ENCODE results near the gene OIP5. TPM values are rescaled to one million over a fixed set of nuclear protein-coding genes. Genes with fewer than 3 reads are reported as not detected.
"Not testable (repeated sequence)": the region's sequence is repeated elsewhere in the genome, so short reads cannot be mapped to it uniquely, and the experiment has no call there.

Gene OIP5
- polyA plus RNA-seq, 3 donors: 0.05 to 0.28 (median 0.22) TPM

- Histone ChIP-seq H4K20me1 (ENCODE audit: insufficient read depth, low read length) (no peaks in the 10 kb centered on the region), H3K4me2 (replicated peaks; ENCODE audit: extremely low read depth, low read length, poor library complexity, severe bottlenecking) (no peak overlapping the region), H3K79me2 (ENCODE audit: insufficient read depth, low read length) (no peaks in the 10 kb centered on the region), H3K27me3 (ENCODE audit: control insufficient read depth in 2 of 2, insufficient read depth in 2 of 2, low read length in 2 of 2) (no peaks in the 10 kb centered on the region), H3K4me1 (ENCODE audit: control insufficient read depth in 1 of 2, insufficient read depth in 2 of 2, low read length in 2 of 2) (peaks cover 0 to 8% of the 10 kb centered on the region in 2 donors), H3K9me3 (replicated peaks in 1 of 2; ENCODE audit: control insufficient read depth in 1 of 2, insufficient read depth in 1 of 2, low read length in 2 of 2) (no peaks in the 10 kb centered on the region), H2AFZ (ENCODE audit: insufficient read depth, low read depth, low read length, poor library complexity, severe bottlenecking) (no peak overlapping the region), H3K27ac (ENCODE audit: low read depth in 1 of 2, low read length in 2 of 2) (no peak overlapping the region), H3K36me3 (replicated peaks in 1 of 2; ENCODE audit: control insufficient read depth in 1 of 2, insufficient read depth in 2 of 2, low read length in 2 of 2) (peaks cover 19 to 42% of the 10 kb centered on the region in 2 donors), H3K9ac (ENCODE audit: insufficient read depth, low read length, poor library complexity, severe bottlenecking) (no peak overlapping the region), H3K4me3 (replicated peaks in 1 of 3; ENCODE audit: low read depth in 2 of 3, low read length in 3 of 3) (no peak overlapping the region)
- Mint-ChIP-seq H3K4me3 (no peak overlapping the region), H3K27me3 (ENCODE audit: low read depth in 3 of 3) (no peaks in the 10 kb centered on the region), H3K4me1 (peaks cover 11% of the 10 kb centered on the region), H3K36me3 (peaks cover 23 to 31% of the 10 kb centered on the region in 2 donors), H3K27ac (peak overlapping the region in 1 of 7 donors; percentile 36), H3K9me3 (no peaks in the 10 kb centered on the region)
- intact Hi-C loops (cut with micrococcal nuclease): no loop called here
- TF ChIP-seq CTCF (IDR thresholded peaks at IDR 0.05): no peak
- 71% methylated on average over 1 of the region's 3 CpGs for WGBS (ENCODE audit: insufficient coverage)
- DNase-seq: no peak
Measured at GRCh38 chr15:41304149-41304770, 28.1 kb downstream of the OIP5 start.

GRCh38 chr15:41301587-41301986 lies 30.8 kb downstream of the OIP5 start:
- Histone ChIP-seq H3K9me3 (replicated peaks in 1 of 2; ENCODE audit: control insufficient read depth in 1 of 2, insufficient read depth in 1 of 2, low read length in 2 of 2) (no peaks in the 10 kb centered on the region), H3K4me3 (replicated peaks in 1 of 3; ENCODE audit: low read depth in 2 of 3, low read length in 3 of 3) (no peak overlapping the region), H4K20me1 (ENCODE audit: insufficient read depth, low read length) (no peaks in the 10 kb centered on the region), H3K79me2 (ENCODE audit: insufficient read depth, low read length) (peaks cover 2% of the 10 kb centered on the region), H3K27ac (ENCODE audit: low read depth in 1 of 2, low read length in 2 of 2) (no peak overlapping the region), H3K36me3 (replicated peaks in 1 of 2; ENCODE audit: control insufficient read depth in 1 of 2, insufficient read depth in 2 of 2, low read length in 2 of 2) (peaks cover 33 to 57% of the 10 kb centered on the region in 2 donors), H3K4me1 (ENCODE audit: control insufficient read depth in 1 of 2, insufficient read depth in 2 of 2, low read length in 2 of 2) (peaks cover 0 to 8% of the 10 kb centered on the region in 2 donors), H2AFZ (ENCODE audit: insufficient read depth, low read depth, low read length, poor library complexity, severe bottlenecking) (no peak overlapping the region), H3K27me3 (ENCODE audit: control insufficient read depth in 2 of 2, insufficient read depth in 2 of 2, low read length in 2 of 2) (no peaks in the 10 kb centered on the region), H3K4me2 (replicated peaks; ENCODE audit: extremely low read depth, low read length, poor library complexity, severe bottlenecking) (no peak overlapping the region), H3K9ac (ENCODE audit: insufficient read depth, low read length, poor library complexity, severe bottlenecking) (no peak overlapping the region)
- H3K27me3 Mint-ChIP-seq (ENCODE audit: low read depth in 3 of 3): no peaks in the 10 kb centered on the region
- DNase-seq: no peak
- H3K27ac Mint-ChIP-seq: no peak overlapping the region
- WGBS (ENCODE audit: insufficient coverage): no CpG with 5 or more reads among the region's 1 CpG
- TF ChIP-seq CTCF (IDR thresholded peaks at IDR 0.05): no peak
- intact Hi-C loops (cut with micrococcal nuclease): no loop called here
- no peaks in the 10 kb centered on the region for H3K9me3 Mint-ChIP-seq
- peaks cover 30 to 50% of the 10 kb centered on the region in 2 donors for H3K36me3 Mint-ChIP-seq
- H3K4me3 Mint-ChIP-seq: no peak overlapping the region
- peaks cover 11% of the 10 kb centered on the region for H3K4me1 Mint-ChIP-seq

DNA sequence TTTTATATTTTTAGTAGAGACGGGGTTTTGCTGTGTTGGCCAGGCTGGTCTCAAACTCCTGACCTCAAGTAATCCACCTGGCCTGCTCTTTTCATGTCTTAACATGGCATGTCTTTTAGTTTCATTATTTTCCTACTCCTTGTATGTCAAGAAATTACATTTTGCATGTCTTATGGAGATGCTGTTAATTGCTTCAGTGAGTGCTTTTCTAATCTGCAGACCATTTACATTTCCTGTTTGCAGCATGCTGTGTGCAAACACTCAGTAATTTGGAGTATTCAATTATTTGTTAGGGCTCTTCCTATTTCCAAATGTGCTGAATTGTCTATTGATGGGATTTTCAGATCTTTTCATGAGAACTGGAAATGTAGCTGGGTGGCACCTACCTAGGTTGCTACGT lies 31.3 kb downstream of the OIP5 start:
- H2AFZ ChIP-seq (ENCODE audit: insufficient read depth, low read depth, low read length, poor library complexity, severe bottlenecking); H3K9me3 ChIP-seq (replicated peaks in 1 of 2; ENCODE audit: control insufficient read depth in 1 of 2, insufficient read depth in 1 of 2, low read length in 2 of 2); H3K4me3 Mint-ChIP-seq; H4K20me1 ChIP-seq (ENCODE audit: insufficient read depth, low read length); H3K4me3 ChIP-seq (replicated peaks in 1 of 3; ENCODE audit: low read depth in 2 of 3, low read length in 3 of 3); H3K27me3 ChIP-seq (ENCODE audit: control insufficient read depth in 2 of 2, insufficient read depth in 2 of 2, low read length in 2 of 2); H3K4me2 ChIP-seq (replicated peaks; ENCODE audit: extremely low read depth, low read length, poor library complexity, severe bottlenecking); intact Hi-C loops (cut with micrococcal nuclease); H3K4me1 ChIP-seq (ENCODE audit: control insufficient read depth in 1 of 2, insufficient read depth in 2 of 2, low read length in 2 of 2); DNase-seq; H3K9ac ChIP-seq (ENCODE audit: insufficient read depth, low read length, poor library complexity, severe bottlenecking); H3K27me3 Mint-ChIP-seq (ENCODE audit: low read depth in 3 of 3); H3K79me2 ChIP-seq (ENCODE audit: insufficient read depth, low read length); H3K9me3 Mint-ChIP-seq; H3K27ac ChIP-seq (ENCODE audit: low read depth in 1 of 2, low read length in 2 of 2): not testable (repeated sequence)
- peaks cover 11% of the 10 kb centered on the region for H3K4me1 Mint-ChIP-seq
- H3K36me3 Mint-ChIP-seq: peaks cover 28 to 52% of the 10 kb centered on the region in 2 donors
- H3K27ac Mint-ChIP-seq: peak overlapping the region in 1 of 7 donors; percentile 33
- H3K36me3 ChIP-seq (replicated peaks in 1 of 2; ENCODE audit: control insufficient read depth in 1 of 2, insufficient read depth in 2 of 2, low read length in 2 of 2): peaks cover 33 to 59% of the 10 kb centered on the region in 2 donors
- WGBS (ENCODE audit: insufficient coverage): no CpG with 5 or more reads among the region's 2 CpGs

Data from CD14-positive monocyte (primary cell).